ENCODE measurements around the gene TFB1M. TPM values are rescaled to one million over a fixed set of nuclear protein-coding genes. Genes with fewer than 3 reads are reported as not detected.

TFB1M gene
- total RNA-seq, 1 donor from 2014 or later, result 24.1 TPM

DNA sequence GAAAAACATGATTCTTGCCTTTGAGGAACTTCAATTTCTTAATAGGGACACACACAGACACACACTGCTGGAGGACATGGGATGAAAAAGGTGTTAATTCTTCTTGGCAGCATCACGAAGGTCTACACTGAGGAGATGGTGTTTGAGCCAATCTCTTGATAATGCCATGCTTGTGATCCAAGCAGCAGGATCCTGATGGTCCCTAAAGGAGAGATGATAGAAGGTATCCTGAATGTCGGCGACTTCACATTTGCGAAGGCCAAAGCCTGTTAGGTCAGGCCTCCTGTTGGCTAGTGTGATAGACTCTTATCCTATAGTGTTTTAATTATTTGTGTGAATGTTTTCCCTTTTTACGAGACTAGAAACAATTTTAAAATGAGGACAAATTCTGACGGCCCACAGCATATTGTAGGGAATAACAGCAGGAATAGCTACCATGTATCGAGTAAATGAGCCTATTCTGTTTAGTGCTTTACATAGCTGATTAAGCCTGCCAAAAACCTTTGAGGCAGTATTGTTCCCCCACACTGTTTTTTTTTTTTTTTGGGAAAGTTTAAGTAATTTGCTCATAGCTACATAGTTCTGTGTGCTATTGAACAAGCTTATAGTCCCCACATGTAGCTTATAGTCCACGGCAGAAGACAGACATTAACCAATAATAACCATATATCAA is 15.3 kb upstream of the TFB1M start:
- no peaks in the 10 kb centered on the region for H3K79me2 ChIP-seq (ENCODE audit: low read depth)
- H3K36me3 Mint-ChIP-seq, result no peaks in the 10 kb centered on the region
- no peak overlapping the region for H3K4me3 Mint-ChIP-seq
- TF ChIP-seq CTCF (IDR thresholded peaks at IDR 0.05), result no peak
- TF ChIP-seq EZH2 (IDR thresholded peaks at IDR 0.05), result no peak
- TF ChIP-seq EZH2phosphoT487 (IDR thresholded peaks at IDR 0.05), result no peak
- H3K27me3 Mint-ChIP-seq (ENCODE audit: insufficient read depth, low read depth), result peaks cover 5% of the 10 kb centered on the region
- H3K27ac Mint-ChIP-seq, result no peak overlapping the region
- peaks cover 9% of the 10 kb centered on the region for H3F3A ChIP-seq (ENCODE audit: low read depth)
- peaks cover 18% of the 10 kb centered on the region for H3K4me1 ChIP-seq
- H3K4me3 ChIP-seq, result no peak overlapping the region
- H2AFZ ChIP-seq (replicated peaks), result no peak overlapping the region
- no peaks in the 10 kb centered on the region for H3K9me3 ChIP-seq (ENCODE audit: low read depth)
- peaks cover 18% of the 10 kb centered on the region for H3K4me1 Mint-ChIP-seq
- H3K27ac ChIP-seq, result no peak overlapping the region
- no peaks in the 10 kb centered on the region for H3K27me3 ChIP-seq
- H4K20me1 ChIP-seq (ENCODE audit: low read depth), result no peaks in the 10 kb centered on the region
- no peak overlapping the region for H3K4me2 ChIP-seq
- no peaks in the 10 kb centered on the region for H3K36me3 ChIP-seq
- DNase-seq (ENCODE audit: low spot score), result no peak
- no peaks in the 10 kb centered on the region for H3K9me3 Mint-ChIP-seq
- no peak overlapping the region for H3K9ac ChIP-seq

GRCh38 chr6:155328539-155329459 is 14.5 kb upstream of the TFB1M start:
- H4K20me1 ChIP-seq (ENCODE audit: low read depth), result no peaks in the 10 kb centered on the region
- peaks cover 18% of the 10 kb centered on the region for H3K4me1 Mint-ChIP-seq
- DNase-seq (ENCODE audit: low spot score), result no peak
- H3K36me3 Mint-ChIP-seq, result no peaks in the 10 kb centered on the region
- no peak overlapping the region for H3K4me3 ChIP-seq
- no peak overlapping the region for H3K4me3 Mint-ChIP-seq
- peaks cover 9% of the 10 kb centered on the region for H3F3A ChIP-seq (ENCODE audit: low read depth)
- H3K79me2 ChIP-seq (ENCODE audit: low read depth), result no peaks in the 10 kb centered on the region
- H3K4me1 ChIP-seq, result peaks cover 18% of the 10 kb centered on the region
- H3K9me3 Mint-ChIP-seq, result no peaks in the 10 kb centered on the region
- H3K27me3 ChIP-seq, result no peaks in the 10 kb centered on the region
- no peak overlapping the region for H3K27ac Mint-ChIP-seq
- H2AFZ ChIP-seq (replicated peaks), result no peak overlapping the region
- H3K9ac ChIP-seq, result no peak overlapping the region
- no peak overlapping the region for H3K27ac ChIP-seq
- H3K4me2 ChIP-seq, result peak overlapping the region; percentile 2
- no peaks in the 10 kb centered on the region for H3K36me3 ChIP-seq
- no peaks in the 10 kb centered on the region for H3K9me3 ChIP-seq (ENCODE audit: low read depth)
- peaks cover 5% of the 10 kb centered on the region for H3K27me3 Mint-ChIP-seq (ENCODE audit: insufficient read depth, low read depth)
- TF ChIP-seq CTCF (IDR thresholded peaks at IDR 0.05), result no peak
- TF ChIP-seq EZH2phosphoT487 (IDR thresholded peaks at IDR 0.05), result no peak
- no peak for TF ChIP-seq EZH2 (IDR thresholded peaks at IDR 0.05)

GRCh38 chr6:155328074-155328538 is 13.8 kb upstream of the TFB1M start:
- Histone ChIP-seq H3K4me1 (peaks cover 18% of the 10 kb centered on the region), H3K79me2 (ENCODE audit: low read depth) (no peaks in the 10 kb centered on the region), H3K4me2 (peak overlapping the region; percentile 2), H3F3A (ENCODE audit: low read depth) (peaks cover 9% of the 10 kb centered on the region), H3K9me3 (ENCODE audit: low read depth) (no peaks in the 10 kb centered on the region), H3K27me3 (no peaks in the 10 kb centered on the region), H3K9ac (no peak overlapping the region), H3K27ac (no peak overlapping the region), H3K4me3 (no peak overlapping the region), H3K36me3 (no peaks in the 10 kb centered on the region), H2AFZ (replicated peaks) (no peak overlapping the region), H4K20me1 (ENCODE audit: low read depth) (no peaks in the 10 kb centered on the region)
- Mint-ChIP-seq H3K27ac (no peak overlapping the region), H3K9me3 (no peaks in the 10 kb centered on the region), H3K36me3 (no peaks in the 10 kb centered on the region), H3K27me3 (ENCODE audit: insufficient read depth, low read depth) (peaks cover 5% of the 10 kb centered on the region), H3K4me3 (no peak overlapping the region), H3K4me1 (peaks cover 12% of the 10 kb centered on the region)
- no peak for TF ChIP-seq CTCF (IDR thresholded peaks at IDR 0.05)
- TF ChIP-seq EZH2phosphoT487 (IDR thresholded peaks at IDR 0.05), result no peak
- no peak for TF ChIP-seq EZH2 (IDR thresholded peaks at IDR 0.05)
- DNase-seq (ENCODE audit: low spot score), result no peak
